ENCODE measurements around the gene TMEM273. TPM values are rescaled to one million over a fixed set of nuclear protein-coding genes. Genes with fewer than 3 reads are reported as not detected.

TMEM273 gene
- total RNA-seq, 1 donor from 2014 or later = not detected

DNA sequence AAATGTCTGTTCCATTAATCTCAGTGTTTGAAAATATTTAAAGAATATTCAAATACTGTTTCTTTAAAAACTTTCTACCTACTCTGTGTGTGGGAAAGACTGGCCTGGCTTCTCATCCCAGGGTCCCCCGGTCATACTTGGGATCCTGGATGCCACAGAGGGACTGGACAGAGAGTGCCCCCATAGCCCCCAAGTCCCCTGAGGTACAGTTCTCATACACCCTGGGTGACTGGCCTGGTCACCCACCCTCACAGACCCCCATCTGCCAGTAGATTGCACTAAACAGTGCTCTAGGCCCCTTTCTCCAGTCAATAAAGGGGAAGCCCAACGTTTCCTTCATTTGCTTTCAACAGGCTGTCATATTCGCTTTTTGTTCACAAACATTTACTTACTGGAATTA, 3.0 kb downstream of the TMEM273 start:
- Mint-ChIP-seq H3K27me3 (ENCODE audit: low read depth) (peaks cover 53% of the 10 kb centered on the region), H3K4me3 (no peak overlapping the region), H3K4me1 (no peaks in the 10 kb centered on the region), H3K9me3 (no peaks in the 10 kb centered on the region), H3K36me3 (no peaks in the 10 kb centered on the region), H3K27ac (no peak overlapping the region)
- no peak for DNase-seq (ENCODE audit: low spot score in 2 of 2, unreplicated experiment in 2 of 2)
- TF ChIP-seq, protein P1, sequence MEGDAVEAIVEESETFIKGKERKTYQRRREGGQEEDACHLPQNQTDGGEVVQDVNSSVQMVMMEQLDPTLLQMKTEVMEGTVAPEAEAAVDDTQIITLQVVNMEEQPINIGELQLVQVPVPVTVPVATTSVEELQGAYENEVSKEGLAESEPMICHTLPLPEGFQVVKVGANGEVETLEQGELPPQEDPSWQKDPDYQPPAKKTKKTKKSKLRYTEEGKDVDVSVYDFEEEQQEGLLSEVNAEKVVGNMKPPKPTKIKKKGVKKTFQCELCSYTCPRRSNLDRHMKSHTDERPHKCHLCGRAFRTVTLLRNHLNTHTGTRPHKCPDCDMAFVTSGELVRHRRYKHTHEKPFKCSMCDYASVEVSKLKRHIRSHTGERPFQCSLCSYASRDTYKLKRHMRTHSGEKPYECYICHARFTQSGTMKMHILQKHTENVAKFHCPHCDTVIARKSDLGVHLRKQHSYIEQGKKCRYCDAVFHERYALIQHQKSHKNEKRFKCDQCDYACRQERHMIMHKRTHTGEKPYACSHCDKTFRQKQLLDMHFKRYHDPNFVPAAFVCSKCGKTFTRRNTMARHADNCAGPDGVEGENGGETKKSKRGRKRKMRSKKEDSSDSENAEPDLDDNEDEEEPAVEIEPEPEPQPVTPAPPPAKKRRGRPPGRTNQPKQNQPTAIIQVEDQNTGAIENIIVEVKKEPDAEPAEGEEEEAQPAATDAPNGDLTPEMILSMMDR (IDR thresholded peaks at IDR 0.05; ENCODE audit: unreplicated experiment) = no peak

DNA sequence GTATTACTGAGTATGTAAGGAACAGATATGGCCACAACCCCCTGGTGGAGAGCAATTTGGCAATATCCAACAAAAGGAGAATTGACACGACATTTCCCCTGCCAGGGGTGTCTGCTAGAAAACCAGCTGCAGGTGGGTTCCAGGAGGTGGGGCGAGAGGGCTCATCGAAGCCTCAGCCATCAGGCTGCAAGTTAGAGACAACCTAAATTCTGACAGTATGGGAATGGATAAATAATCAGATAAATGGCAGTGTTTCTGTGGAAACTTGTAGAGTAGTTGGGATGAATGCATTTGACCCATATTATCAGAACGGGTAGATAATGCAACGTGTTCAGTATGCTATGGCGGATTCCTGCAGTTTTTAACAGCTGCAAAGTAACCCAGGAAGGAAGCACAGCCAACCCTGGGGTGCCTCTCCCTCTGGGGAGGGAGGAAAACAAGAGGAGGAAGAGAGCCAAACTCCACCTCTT, 3.5 kb downstream of the TMEM273 start:
- Mint-ChIP-seq H3K4me3 (no peak overlapping the region), H3K36me3 (no peaks in the 10 kb centered on the region), H3K27me3 (ENCODE audit: low read depth) (peaks cover 58% of the 10 kb centered on the region), H3K4me1 (no peaks in the 10 kb centered on the region), H3K9me3 (no peaks in the 10 kb centered on the region), H3K27ac (no peak overlapping the region)
- DNase-seq (ENCODE audit: low spot score in 2 of 2, unreplicated experiment in 2 of 2) = no peak
- TF ChIP-seq, protein P1 (IDR thresholded peaks at IDR 0.05; ENCODE audit: unreplicated experiment) = no peak

DNA sequence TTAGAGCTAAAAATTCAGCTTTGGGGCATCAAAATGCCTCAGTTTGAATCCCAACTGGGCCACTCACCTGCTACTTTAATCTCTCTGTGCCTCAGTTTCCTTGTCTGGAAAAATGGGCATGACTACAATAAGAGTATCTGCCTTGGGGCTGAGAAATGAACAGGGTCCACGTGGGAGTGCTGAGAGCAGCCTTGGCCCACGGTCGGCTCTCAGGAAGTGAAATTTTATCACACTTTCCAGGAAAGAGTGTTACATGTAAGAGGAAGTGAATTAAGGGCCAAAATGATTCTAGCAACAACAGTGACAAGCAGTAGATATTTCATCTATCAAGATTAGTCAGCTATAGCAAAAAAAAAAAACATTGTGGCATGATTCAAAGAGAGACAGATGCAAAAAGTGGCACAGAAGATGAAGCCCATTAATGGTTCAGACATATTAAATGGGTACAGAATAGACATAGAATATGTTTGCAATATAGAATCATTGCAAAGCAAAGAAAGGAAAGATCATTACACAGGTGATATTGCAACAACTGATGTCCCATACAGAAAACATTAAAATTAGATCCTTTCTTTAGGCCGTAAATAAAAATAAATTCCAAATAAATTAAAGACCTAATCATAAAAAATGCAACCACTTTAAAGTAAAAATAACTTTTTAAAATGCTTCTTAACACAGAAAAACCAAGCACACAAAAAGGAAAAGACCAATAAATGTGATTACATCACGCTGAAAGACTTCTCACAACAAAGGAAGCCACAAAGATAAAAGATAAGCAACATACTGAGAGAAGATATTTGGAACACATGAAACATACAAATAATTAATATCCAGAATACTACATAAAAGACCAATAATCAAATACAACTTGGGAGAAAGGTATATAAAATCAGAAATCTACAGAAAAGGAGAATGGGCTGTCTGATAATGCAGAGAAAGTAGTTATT, 4.3 kb downstream of the TMEM273 start:
- no peak overlapping the region for H3K4me3 Mint-ChIP-seq
- H3K4me1 Mint-ChIP-seq = no peaks in the 10 kb centered on the region
- TF ChIP-seq, protein P1 (IDR thresholded peaks at IDR 0.05; ENCODE audit: unreplicated experiment) = no peak
- H3K9me3 Mint-ChIP-seq = no peaks in the 10 kb centered on the region
- H3K27ac Mint-ChIP-seq = no peak overlapping the region
- DNase-seq (ENCODE audit: low spot score in 2 of 2, unreplicated experiment in 2 of 2) = no peak
- H3K36me3 Mint-ChIP-seq = no peaks in the 10 kb centered on the region
- peaks cover 56% of the 10 kb centered on the region for H3K27me3 Mint-ChIP-seq (ENCODE audit: low read depth)

DNA sequence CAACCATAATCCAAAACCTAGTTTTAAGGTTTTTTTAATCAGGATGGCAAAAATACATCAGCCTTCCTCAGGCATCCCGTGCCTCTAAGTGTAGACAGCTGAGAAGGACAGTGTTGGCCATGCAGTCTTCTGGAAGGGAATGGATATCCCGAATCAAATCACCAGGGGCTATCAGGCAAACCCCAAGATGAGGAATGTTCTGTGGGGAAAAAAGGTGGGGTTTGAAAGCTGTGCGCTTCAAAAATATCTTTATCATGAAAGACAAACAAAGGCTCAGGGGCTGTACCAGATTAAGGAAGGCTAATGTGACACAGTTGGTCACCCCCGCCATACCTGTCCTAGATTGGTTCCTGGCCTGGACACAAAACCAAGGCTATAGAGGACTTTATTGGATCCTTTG, 5.4 kb downstream of the TMEM273 start:
- Mint-ChIP-seq H3K9me3 (no peaks in the 10 kb centered on the region), H3K4me1 (no peaks in the 10 kb centered on the region), H3K27ac (no peak overlapping the region), H3K4me3 (no peak overlapping the region), H3K36me3 (no peaks in the 10 kb centered on the region), H3K27me3 (ENCODE audit: low read depth) (peaks cover 48% of the 10 kb centered on the region)
- DNase-seq (ENCODE audit: low spot score in 2 of 2, unreplicated experiment in 2 of 2) = no peak
- TF ChIP-seq, protein P1 (IDR thresholded peaks at IDR 0.05; ENCODE audit: unreplicated experiment) = no peak

DNA sequence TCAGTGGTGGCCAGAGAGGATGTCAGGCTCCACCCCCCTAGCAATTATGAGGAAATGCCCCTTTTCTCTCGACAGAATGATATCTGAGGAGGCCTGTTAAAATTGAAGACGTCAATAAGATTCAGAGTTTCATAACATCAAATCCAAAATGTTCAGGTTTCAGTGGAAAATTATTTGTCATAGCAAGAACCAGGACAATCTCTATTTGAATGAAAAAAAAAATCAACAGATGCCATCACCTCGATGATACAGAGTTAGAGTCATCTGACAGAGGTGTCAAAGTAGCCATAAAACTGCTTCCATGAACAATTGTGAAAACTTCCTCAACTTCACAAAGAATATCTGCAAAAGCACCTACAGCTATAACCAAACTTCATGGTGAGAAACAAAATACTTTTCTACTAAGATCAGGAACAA, 7.7 kb downstream of the TMEM273 start:
- H3K36me3 Mint-ChIP-seq = no peaks in the 10 kb centered on the region
- peaks cover 3% of the 10 kb centered on the region for H3K4me1 Mint-ChIP-seq
- H3K27ac Mint-ChIP-seq = no peak overlapping the region
- no peaks in the 10 kb centered on the region for H3K9me3 Mint-ChIP-seq
- no peak for DNase-seq (ENCODE audit: low spot score in 2 of 2, unreplicated experiment in 2 of 2)
- no peak overlapping the region for H3K4me3 Mint-ChIP-seq
- H3K27me3 Mint-ChIP-seq (ENCODE audit: low read depth) = peaks cover 34% of the 10 kb centered on the region
- TF ChIP-seq, protein P1 (IDR thresholded peaks at IDR 0.05; ENCODE audit: unreplicated experiment) = no peak

Data from mesothelial cell of epicardium (in vitro differentiated cells).